Loucy (cell line): ENCODE data around the gene SMG6.
"Not testable (repeated sequence)": the region's sequence is repeated elsewhere in the genome, so short reads cannot be mapped to it uniquely, and the experiment has no call there.

Experiments used
- EZH2phosphoT487 ChIP-seq: fragments of 200-600 bp; IDR thresholded peaks from 2 replicates; pipeline ENCODE4 v1.6.1; 2018; ENCODE audit warnings: antibody characterized with exemption, mild to moderate bottlenecking, moderate library complexity, borderline replicate concordance
- TF ChIP-seq, protein P1 (sequence below): fragments of 200-600 bp; sonication (generic); conservative IDR thresholded peaks from 2 replicates; pipeline ENCODE4 v1.5.1; 2014; ENCODE audit warnings: mild to moderate bottlenecking, antibody characterized with exemption, low read length

DNA sequence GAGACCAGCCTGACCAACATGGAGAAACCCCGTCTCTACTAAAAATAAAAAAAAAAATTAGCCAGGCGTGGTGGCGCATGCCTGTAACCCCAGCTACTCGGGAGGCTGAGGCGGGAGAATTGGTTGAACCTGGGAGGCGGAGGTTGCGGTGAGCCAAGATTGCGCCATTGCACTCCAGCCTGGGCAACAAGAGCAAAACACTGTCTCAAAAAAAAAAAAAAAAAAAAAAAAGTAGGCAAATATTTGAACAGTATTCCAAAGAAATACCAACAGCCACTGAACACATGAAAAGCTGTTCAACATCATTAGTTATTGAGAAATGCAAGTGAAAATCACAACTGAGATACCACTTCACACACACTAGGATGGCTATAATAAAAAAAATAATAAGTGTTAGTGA is 160.9 kb downstream of the SMG6 start:
- TF ChIP-seq, protein P1, sequence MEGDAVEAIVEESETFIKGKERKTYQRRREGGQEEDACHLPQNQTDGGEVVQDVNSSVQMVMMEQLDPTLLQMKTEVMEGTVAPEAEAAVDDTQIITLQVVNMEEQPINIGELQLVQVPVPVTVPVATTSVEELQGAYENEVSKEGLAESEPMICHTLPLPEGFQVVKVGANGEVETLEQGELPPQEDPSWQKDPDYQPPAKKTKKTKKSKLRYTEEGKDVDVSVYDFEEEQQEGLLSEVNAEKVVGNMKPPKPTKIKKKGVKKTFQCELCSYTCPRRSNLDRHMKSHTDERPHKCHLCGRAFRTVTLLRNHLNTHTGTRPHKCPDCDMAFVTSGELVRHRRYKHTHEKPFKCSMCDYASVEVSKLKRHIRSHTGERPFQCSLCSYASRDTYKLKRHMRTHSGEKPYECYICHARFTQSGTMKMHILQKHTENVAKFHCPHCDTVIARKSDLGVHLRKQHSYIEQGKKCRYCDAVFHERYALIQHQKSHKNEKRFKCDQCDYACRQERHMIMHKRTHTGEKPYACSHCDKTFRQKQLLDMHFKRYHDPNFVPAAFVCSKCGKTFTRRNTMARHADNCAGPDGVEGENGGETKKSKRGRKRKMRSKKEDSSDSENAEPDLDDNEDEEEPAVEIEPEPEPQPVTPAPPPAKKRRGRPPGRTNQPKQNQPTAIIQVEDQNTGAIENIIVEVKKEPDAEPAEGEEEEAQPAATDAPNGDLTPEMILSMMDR: not testable (repeated sequence)
- not testable (repeated sequence) for TF ChIP-seq EZH2phosphoT487
